B cell (primary cell): ENCODE data around the gene DNAJC15. TPM values are rescaled to one million over a fixed set of nuclear protein-coding genes. Genes with fewer than 3 reads are reported as not detected.

ENCODE experiments used
- ATAC-seq: fragments of 200-7000 bp; cut with Tn5 transposase; one replicate; pipeline ENCODE4 v1.10.0; 2021; ENCODE audit warnings: low read depth, mild to moderate bottlenecking, moderate number of reproducible peaks, moderate library complexity
- CTCF ChIA-PET: fragments of 350-600 bp; sonication (Branson Sonifier 250); formaldehyde crosslinking; loops from one replicate; lab custom pipeline; 2021; ENCODE audit warnings: antibody characterized with exemption, inconsistent platforms; lab: Charles Lee
- POLR2A ChIA-PET: fragments of 350-600 bp; sonication (Branson Sonifier 250); formaldehyde crosslinking; loops from one replicate; lab custom pipeline; 2021; ENCODE audit warnings: antibody characterized with exemption; lab: Charles Lee
- DNase-seq: peaks from one replicate; pipeline ENCODE4 v3.0.0; 2013
- H2AFZ ChIP-seq: 2 replicates; pipeline ENCODE4 v1.6.1; 2012; ENCODE audit warnings: mild to moderate bottlenecking, low read depth, low read length; ENCODE audit not compliant: insufficient read depth, poor library complexity, severe bottlenecking
- H3K27ac ChIP-seq, 2 donors: 1 replicate in 1 of 2; 2 replicates in 1 of 2; pipeline ENCODE4 v1.5.1; 2012 to 2013; ENCODE audit warnings: low read length in 2 of 2, mild to moderate bottlenecking in 2 of 2, moderate library complexity in 1 of 2
- H3K27me3 ChIP-seq, 4 experiments: fragments of 200-600 bp in 1 of 4; sonication (generic) in 1 of 4; replicated peaks in 1 of 4; 1 replicate in 2 of 4; 2 replicates in 2 of 4; pipeline versions ENCODE4 v1.6.1 to v1.7.0; 2013 to 2016; ENCODE audit warnings: low read length in 3 of 4, mild to moderate bottlenecking in 2 of 4, mixed read lengths in 1 of 4, moderate library complexity in 1 of 4; ENCODE audit not compliant: insufficient read depth in 4 of 4, control insufficient read depth in 3 of 4; ENCODE audit errors: control extremely low read depth in 1 of 4
- H3K36me3 ChIP-seq, 2 experiments: replicated peaks in 1 of 2; 1 replicate in 1 of 2; 2 replicates in 1 of 2; pipeline versions ENCODE4 v1.6.1 to v1.7.1; 2013; ENCODE audit warnings: low read length in 1 of 2; ENCODE audit not compliant: insufficient read depth in 2 of 2, control insufficient read depth in 1 of 2; ENCODE audit errors: control extremely low read depth in 1 of 2, extremely low read depth in 1 of 2
- H3K4me1 ChIP-seq, 2 donors: fragments of 200-600 bp in 1 of 2; sonication (generic) in 1 of 2; 1 replicate in 1 of 2; 2 replicates in 1 of 2; pipeline versions ENCODE4 v1.5.1 to v1.6.1; 2013 to 2017; ENCODE audit warnings: low read length in 2 of 2; ENCODE audit not compliant: control insufficient read depth in 2 of 2, insufficient read depth in 2 of 2
- H3K4me2 ChIP-seq: replicated peaks from 2 replicates; pipeline ENCODE3; 2012; ENCODE audit warnings: mild to moderate bottlenecking, low read depth, low read length; ENCODE audit not compliant: poor library complexity, severe bottlenecking
- H3K4me3 ChIP-seq, 5 experiments: fragments of 200-600 bp in 1 of 5; sonication (generic) in 1 of 5; 1 replicate in 3 of 5; 2 replicates in 2 of 5; pipeline versions ENCODE4 v1.5.1 to v1.7.0; 2011 to 2016; ENCODE audit warnings: low read length in 4 of 5, mild to moderate bottlenecking in 4 of 5, low read depth in 2 of 5, control low read depth in 1 of 5, moderate library complexity in 1 of 5; ENCODE audit not compliant: insufficient read depth in 1 of 5; ENCODE audit errors: control extremely low read depth in 1 of 5, extremely low read depth in 1 of 5
- H3K79me2 ChIP-seq: fragments of 200-600 bp; sonication (generic); one replicate; pipeline ENCODE4 v1.6.0; 2016; ENCODE audit warnings: low read length; ENCODE audit not compliant: control insufficient read depth, insufficient read depth
- H3K9ac ChIP-seq: fragments of 200-600 bp; sonication (generic); 2 replicates; pipeline ENCODE4 v1.6.1; 2017; ENCODE audit warnings: mild to moderate bottlenecking, low read length, moderate library complexity
- H3K9me3 ChIP-seq, 3 donors: one replicate each; pipeline versions ENCODE4 v1.6.1 to v1.7.1; 2013; ENCODE audit warnings: low read length in 2 of 3; ENCODE audit not compliant: control insufficient read depth in 2 of 3, insufficient read depth in 1 of 3; ENCODE audit errors: control extremely low read depth in 1 of 3
- H4K20me1 ChIP-seq: 2 replicates; pipeline ENCODE4 v1.6.0; 2012; ENCODE audit warnings: mild to moderate bottlenecking, low read length; ENCODE audit not compliant: insufficient read depth, control insufficient read depth, poor library complexity, severe bottlenecking
- H3K27ac Mint-ChIP-seq: one replicate; pipeline ENCODE4 v1.8.0; 2021; ENCODE audit warnings: mixed read lengths
- H3K27me3 Mint-ChIP-seq: one replicate; pipeline ENCODE4 v1.8.0; 2021; ENCODE audit warnings: mixed read lengths
- H3K4me1 Mint-ChIP-seq: one replicate; pipeline ENCODE4 v1.8.0; 2021; ENCODE audit warnings: mixed read lengths
- H3K4me3 Mint-ChIP-seq: one replicate; pipeline ENCODE4 v1.8.0; 2021; ENCODE audit warnings: mixed read lengths
- H3K9me3 Mint-ChIP-seq: one replicate; pipeline ENCODE4 v1.8.0; 2022; ENCODE audit warnings: mixed read lengths; ENCODE audit not compliant: insufficient read depth
- EZH2 ChIP-seq: IDR thresholded peaks from 2 replicates; pipeline ENCODE4 v1.6.1; 2012; ENCODE audit warnings: borderline replicate concordance, low read depth, mild to moderate bottlenecking, moderate library complexity, low read length; ENCODE audit not compliant: insufficient read depth, poor library complexity, severe bottlenecking
- WGBS: methylation state at CpG from one replicate; pipeline ENCODE4 v1.1.5; 2013; ENCODE audit warnings: missing lambda C conversion rate; ENCODE audit not compliant: insufficient coverage; 5-methylcytosine and 5-hydroxymethylcytosine counted together
- intact Hi-C: fragments of 100-400 bp; cut with micrococcal nuclease; formaldehyde crosslinking; loops from one replicate; pipeline ENCODE4 v1.10.0; 2022
- polyA plus RNA-seq: library from polyadenylated mRNA; depleted of rRNA; stranded (reverse); fragments of >200 nt; gene quantifications from 2 replicates; pipeline ENCODE4 v1.2.3, GENCODE V29; 2012
- total RNA-seq, 2 donors: library from RNA; stranded (reverse); fragments of 120-200 nt in 1 of 2; gene quantifications; 1 replicate in 1 of 2; 2 replicates in 1 of 2; pipeline versions ENCODE4 v1.2.3 to v1.2.4, GENCODE V29; 2013 to 2022
- TF ChIP-seq, protein P1 (sequence below): fragments of 200-600 bp; IDR thresholded peaks from one replicate; pipeline ENCODE4 v1.8.0; 2022; ENCODE audit warnings: antibody characterized with exemption, mild to moderate bottlenecking

The DNAJC15 gene
- total and polyA plus RNA-seq, 2 donors (not counting 1 experiment from before 2014, with no cell fraction given), result 11.5 to 15.2 TPM

DNA sequence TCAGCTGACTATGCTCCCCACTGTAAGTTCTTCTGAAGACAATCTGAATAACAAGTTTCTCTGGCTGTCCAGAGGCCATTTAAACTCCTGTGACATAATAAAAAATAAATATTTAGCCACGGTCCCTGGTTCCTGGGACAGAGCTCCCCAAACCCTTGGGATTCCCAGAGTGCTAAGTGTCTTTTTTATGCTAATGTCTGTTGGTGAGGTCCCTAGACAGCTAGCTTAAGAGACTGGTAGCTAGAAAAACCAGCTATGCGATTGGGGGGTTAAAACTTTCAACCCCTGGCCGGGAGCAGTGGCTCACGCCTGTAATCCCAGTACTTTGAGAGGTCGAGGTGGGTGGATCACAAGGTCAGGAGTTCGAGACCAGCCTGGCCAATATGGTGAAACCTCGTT, 37.2 kb upstream of the DNAJC15 start:
- no peak overlapping the region for H2AFZ ChIP-seq
- H3K4me1 ChIP-seq, result peaks cover 51 to 54% of the 10 kb centered on the region in 2 donors
- TF ChIP-seq, protein P1, sequence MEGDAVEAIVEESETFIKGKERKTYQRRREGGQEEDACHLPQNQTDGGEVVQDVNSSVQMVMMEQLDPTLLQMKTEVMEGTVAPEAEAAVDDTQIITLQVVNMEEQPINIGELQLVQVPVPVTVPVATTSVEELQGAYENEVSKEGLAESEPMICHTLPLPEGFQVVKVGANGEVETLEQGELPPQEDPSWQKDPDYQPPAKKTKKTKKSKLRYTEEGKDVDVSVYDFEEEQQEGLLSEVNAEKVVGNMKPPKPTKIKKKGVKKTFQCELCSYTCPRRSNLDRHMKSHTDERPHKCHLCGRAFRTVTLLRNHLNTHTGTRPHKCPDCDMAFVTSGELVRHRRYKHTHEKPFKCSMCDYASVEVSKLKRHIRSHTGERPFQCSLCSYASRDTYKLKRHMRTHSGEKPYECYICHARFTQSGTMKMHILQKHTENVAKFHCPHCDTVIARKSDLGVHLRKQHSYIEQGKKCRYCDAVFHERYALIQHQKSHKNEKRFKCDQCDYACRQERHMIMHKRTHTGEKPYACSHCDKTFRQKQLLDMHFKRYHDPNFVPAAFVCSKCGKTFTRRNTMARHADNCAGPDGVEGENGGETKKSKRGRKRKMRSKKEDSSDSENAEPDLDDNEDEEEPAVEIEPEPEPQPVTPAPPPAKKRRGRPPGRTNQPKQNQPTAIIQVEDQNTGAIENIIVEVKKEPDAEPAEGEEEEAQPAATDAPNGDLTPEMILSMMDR, result no peak
- no peak for TF ChIP-seq EZH2
- Mint-ChIP-seq H3K4me3 (no peak overlapping the region), H3K27ac (no peak overlapping the region), H3K4me1 (peaks cover 70% of the 10 kb centered on the region), H3K27me3 (no peaks in the 10 kb centered on the region), H3K9me3 (no peaks in the 10 kb centered on the region)
- ChIA-PET POLR2A (interaction anchor here (1.7 kb wide), 1 partner anchor 64 kb away, joined by 3 read pairs; no protein-coding TSS in a partner anchor), CTCF (interaction anchor here (0.7 to 1.1 kb wide), 3 partner anchors 8 to 72 kb away, joined by 3 read pairs; no protein-coding TSS in a partner anchor)
- H3K79me2 ChIP-seq, result peaks cover 85% of the 10 kb centered on the region
- no peak overlapping the region for H3K4me3 ChIP-seq
- H3K9ac ChIP-seq, result no peak overlapping the region
- WGBS, result 100% methylated on average over 1 of the region's 7 CpGs
- H3K9me3 ChIP-seq, result no peaks in the 10 kb centered on the region
- H3K36me3 ChIP-seq, result peaks cover 0 to 4% of the 10 kb centered on the region in 2 experiments
- no peak for ATAC-seq
- no peak overlapping the region for H3K27ac ChIP-seq
- no peaks in the 10 kb centered on the region for H4K20me1 ChIP-seq
- DNase-seq, result no peak
- H3K27me3 ChIP-seq, result no peaks in the 10 kb centered on the region
- peak overlapping the region; percentile 6 for H3K4me2 ChIP-seq
- intact Hi-C loops, result no loop called here
